ENCODE results near the gene PARK7.
A peak's percentile ranks its signal among the peaks of the same experiment; 100 is the strongest.

Gene PARK7

GRCh38 chr1:8016895-8017241 is 55.4 kb downstream of the PARK7 start:
- no peak for DNase-seq
- intact Hi-C loops (cut with DNase I) = no loop called here

GRCh38 chr1:8017495-8018197 is 56.1 kb downstream of the PARK7 start:
- intact Hi-C loops (cut with DNase I) = no loop called here

GRCh38 chr1:8018492-8019228 is 57.1 kb downstream of the PARK7 start:
- peak in 1 of 42 donors; percentile 17 for DNase-seq
- intact Hi-C loops (cut with DNase I) = no loop called here

More at GRCh38 chr1:8017495-8018197, 56.1 kb downstream of the PARK7 start:
- peak in 24 of 42 donors; percentile 8 to 75 (median 44) for DNase-seq

- intact Hi-C loops (cut with DNase I) = no loop called here
- peak in 1 of 42 donors; percentile 13 for DNase-seq
These were observed 57.7 kb downstream of the PARK7 start for GRCh38 chr1:8019229-8019620.

GRCh38 chr1:8020032-8020431 is 58.5 kb downstream of the PARK7 start:
- DNase-seq = no peak
- intact Hi-C loops (cut with DNase I) = loop anchor here (10.0 kb wide), 1 partner anchor 55 kb away; the partner anchor contains the start of gene PARK7

- intact Hi-C loops (cut with DNase I) = loop anchor here (10.0 kb wide), 1 partner anchor 57 kb away; the partner anchor contains the start of gene PARK7
- DNase-seq = no peak
These were observed 60.3 kb downstream of the PARK7 start for GRCh38 chr1:8021676-8022266.

- no peak for DNase-seq
- intact Hi-C loops (cut with DNase I) = loop anchor here (10.0 kb wide), 1 partner anchor 58 kb away; the partner anchor contains the start of gene PARK7
These were observed 61.1 kb downstream of the PARK7 start for GRCh38 chr1:8022395-8023286.

- intact Hi-C loops (cut with DNase I) = loop anchor here (10.0 kb wide), 1 partner anchor 59 kb away; the partner anchor contains the start of gene PARK7
- DNase-seq = no peak
These were observed 61.9 kb downstream of the PARK7 start for GRCh38 chr1:8023287-8023994.

- no peak for DNase-seq
- intact Hi-C loops (cut with DNase I) = loop anchor here (10.0 kb wide), 1 partner anchor 59 kb away; the partner anchor contains the start of gene PARK7
These were observed 62.4 kb downstream of the PARK7 start for GRCh38 chr1:8023995-8024313.

GRCh38 chr1:8024329-8024728 is 62.8 kb downstream of the PARK7 start:
- DNase-seq = no peak
- intact Hi-C loops (cut with DNase I) = loop anchor here (10.0 kb wide), 1 partner anchor 60 kb away; the partner anchor contains the start of gene PARK7

GRCh38 chr1:8025061-8025670 is 63.7 kb downstream of the PARK7 start:
- intact Hi-C loops (cut with DNase I) = loop anchor here (10.0 kb wide), 1 partner anchor 60 kb away; the partner anchor contains the start of gene PARK7
- DNase-seq = peak in 9 of 42 donors; percentile 12 to 44 (median 29)

GRCh38 chr1:8025671-8026144 is 64.2 kb downstream of the PARK7 start:
- intact Hi-C loops (cut with DNase I) = loop anchor here (10.0 kb wide), 1 partner anchor 61 kb away; the partner anchor contains the start of gene PARK7
- DNase-seq = peak in 15 of 42 donors; percentile 15 to 62 (median 27)

- peak; percentile 86 to 99 (median 97) for DNase-seq
- intact Hi-C loops (cut with DNase I) = loop anchor here (10.0 kb wide), 1 partner anchor 62 kb away; the partner anchor contains the start of gene PARK7
These were observed 64.9 kb downstream of the PARK7 start, which contains the start of gene ERRFI1 for GRCh38 chr1:8026153-8026975. Gene ERRFI1 (minus strand): TSS chr1:8026309. CDS start chr1:8015619, 10,690 bp downstream.

- DNase-seq = no peak
- intact Hi-C loops (cut with DNase I) = loop anchor here (10.0 kb wide), 1 partner anchor 62 kb away; the partner anchor contains the start of gene PARK7
These were observed 65.7 kb downstream of the PARK7 start for GRCh38 chr1:8026976-8027747.

GRCh38 chr1:8027748-8028570 is 66.4 kb downstream of the PARK7 start:
- no peak for DNase-seq
- intact Hi-C loops (cut with DNase I) = loop anchor here (2.0 to 10.0 kb wide), 2 partner anchors 63 to 289 kb away; partner anchors contain the start of gene PARK7
